Breast epithelium (tissue), 4 donors: ENCODE measurements around the gene SLC38A3. TPM values are rescaled to one million over a fixed set of nuclear protein-coding genes. Genes with fewer than 3 reads are reported as not detected.

Source experiments
- DNase-seq, 2 donors: peaks; one replicate each; pipeline ENCODE4 v3.0.0-alpha.2; 2019; ENCODE audit warnings: low spot score in 2 of 2
- H3K27ac ChIP-seq, 2 donors: fragments of 200-600 bp; sonication (generic) in 1 of 2; one replicate each; pipeline ENCODE4 v1.5.1; 2016 to 2019; ENCODE audit warnings: mild to moderate bottlenecking in 1 of 2
- H3K27me3 ChIP-seq, 2 donors: fragments of 200-600 bp; sonication (generic) in 1 of 2; one replicate each; pipeline versions ENCODE4 v1.5.1 to v1.6.0; 2017 to 2019; ENCODE audit warnings: control low read depth in 1 of 2, mild to moderate bottlenecking in 1 of 2
- H3K36me3 ChIP-seq: fragments of 200-600 bp; one replicate; pipeline ENCODE4 v1.5.1; 2019
- H3K4me1 ChIP-seq, 2 donors: fragments of 200-600 bp; sonication (generic); one replicate each; pipeline ENCODE4 v1.5.1; 2016 to 2019; ENCODE audit warnings: control low read depth in 1 of 2
- H3K4me3 ChIP-seq, 3 donors: fragments of 200-600 bp; sonication (generic); 1 replicate in 2 of 3; 2 replicates in 1 of 3; pipeline ENCODE4 v1.5.1; 2016 to 2019; ENCODE audit warnings: mild to moderate bottlenecking in 3 of 3, moderate library complexity in 2 of 3
- H3K9me3 ChIP-seq, 2 donors: fragments of 200-600 bp; sonication (generic) in 1 of 2; one replicate each; pipeline ENCODE4 v1.5.1; 2016 to 2019; ENCODE audit warnings: control low read depth in 1 of 2
- POLR2A ChIP-seq: fragments of 450-650 bp; IDR thresholded peaks from one replicate; pipeline ENCODE4 v1.6.1; 2016; ENCODE audit warnings: antibody characterized with exemption, mild to moderate bottlenecking, moderate library complexity
- POLR2AphosphoS5 ChIP-seq, 3 donors: sonication (generic); formaldehyde crosslinking; IDR thresholded peaks; one replicate each; pipeline ENCODE4 v1.6.1; 2017; ENCODE audit warnings: antibody characterized with exemption in 3 of 3
- intact Hi-C: fragments of 100-400 bp; cut with DNase I; formaldehyde crosslinking; loops from one replicate; pipeline ENCODE4 v1.15.1; 2023; ENCODE audit warnings: low total_unique reads
- total RNA-seq, 3 donors: library from RNA; depleted of rRNA; stranded (reverse); fragments of >200 nt; gene quantifications; one replicate each; pipeline ENCODE4 v1.1.0, GENCODE V29; 2016
- TF ChIP-seq, protein P1 (sequence below), 3 donors: fragments of 450-650 bp; IDR thresholded peaks; one replicate each; pipeline ENCODE4 v1.5.1; 2016 to 2017; ENCODE audit warnings: antibody characterized with exemption in 3 of 3, mild to moderate bottlenecking in 3 of 3, moderate library complexity in 3 of 3

Gene SLC38A3
- total RNA-seq, 3 donors from 2014 or later: 0.98 to 2.5 TPM; not detected in 1

DNA sequence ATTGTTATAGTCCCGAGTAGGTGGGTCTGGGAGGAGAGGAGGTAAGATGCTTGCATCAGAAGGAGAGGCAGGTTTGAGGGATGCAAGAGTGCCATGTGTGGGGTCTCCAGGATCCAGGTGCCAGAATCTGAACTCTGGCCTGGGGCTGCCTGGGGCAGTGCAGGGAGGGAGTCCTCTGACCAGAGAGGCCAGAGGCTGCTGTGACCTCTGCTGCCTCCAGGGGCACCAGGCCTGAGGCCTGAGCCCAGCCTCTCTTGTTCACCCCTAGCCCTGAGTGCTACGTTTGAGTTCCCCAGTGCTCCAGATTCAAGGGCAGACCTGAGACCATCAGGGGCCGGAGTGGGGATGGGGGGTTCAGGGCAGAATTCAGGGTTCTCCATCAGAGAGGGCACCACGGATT is 7.4 kb downstream of the SLC38A3 start:
- Histone ChIP-seq H3K36me3 (no peaks in the 10 kb centered on the region), H3K27me3 (no peaks in the 10 kb centered on the region), H3K27ac (no peak overlapping the region), H3K4me1 (peaks cover 0 to 9% of the 10 kb centered on the region in 2 donors), H3K4me3 (no peak overlapping the region), H3K9me3 (no peaks in the 10 kb centered on the region)
- intact Hi-C loops: no loop called here
- DNase-seq: no peak
- no peak for TF ChIP-seq POLR2A
- TF ChIP-seq, protein P1, sequence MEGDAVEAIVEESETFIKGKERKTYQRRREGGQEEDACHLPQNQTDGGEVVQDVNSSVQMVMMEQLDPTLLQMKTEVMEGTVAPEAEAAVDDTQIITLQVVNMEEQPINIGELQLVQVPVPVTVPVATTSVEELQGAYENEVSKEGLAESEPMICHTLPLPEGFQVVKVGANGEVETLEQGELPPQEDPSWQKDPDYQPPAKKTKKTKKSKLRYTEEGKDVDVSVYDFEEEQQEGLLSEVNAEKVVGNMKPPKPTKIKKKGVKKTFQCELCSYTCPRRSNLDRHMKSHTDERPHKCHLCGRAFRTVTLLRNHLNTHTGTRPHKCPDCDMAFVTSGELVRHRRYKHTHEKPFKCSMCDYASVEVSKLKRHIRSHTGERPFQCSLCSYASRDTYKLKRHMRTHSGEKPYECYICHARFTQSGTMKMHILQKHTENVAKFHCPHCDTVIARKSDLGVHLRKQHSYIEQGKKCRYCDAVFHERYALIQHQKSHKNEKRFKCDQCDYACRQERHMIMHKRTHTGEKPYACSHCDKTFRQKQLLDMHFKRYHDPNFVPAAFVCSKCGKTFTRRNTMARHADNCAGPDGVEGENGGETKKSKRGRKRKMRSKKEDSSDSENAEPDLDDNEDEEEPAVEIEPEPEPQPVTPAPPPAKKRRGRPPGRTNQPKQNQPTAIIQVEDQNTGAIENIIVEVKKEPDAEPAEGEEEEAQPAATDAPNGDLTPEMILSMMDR (IDR thresholded peaks at IDR 0.05): no peak
- no peak for TF ChIP-seq POLR2AphosphoS5 (IDR thresholded peaks at IDR 0.05)

DNA sequence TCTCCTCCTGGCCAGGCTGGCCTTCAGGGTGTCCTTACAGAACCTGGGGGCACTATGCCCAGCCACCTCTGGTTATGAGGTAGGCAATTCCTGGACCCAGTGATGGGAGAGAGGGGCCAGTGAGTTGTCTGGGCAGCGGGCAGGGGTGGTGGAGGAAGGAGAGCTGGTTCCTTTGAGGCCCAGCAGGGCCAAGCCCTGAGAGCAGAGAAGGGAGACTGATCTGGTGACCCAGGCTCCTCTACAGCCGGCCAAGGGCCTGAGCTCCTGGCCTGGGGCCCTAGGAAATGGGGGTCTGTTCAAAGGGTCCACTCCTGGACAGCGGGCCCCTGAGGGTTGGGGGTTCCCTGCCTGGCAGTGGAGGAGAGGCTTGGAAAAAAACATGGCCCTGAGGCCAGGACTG is 7.9 kb downstream of the SLC38A3 start:
- no peak overlapping the region for H3K4me3 ChIP-seq
- intact Hi-C loops: no loop called here
- H3K4me1 ChIP-seq: peaks cover 0 to 9% of the 10 kb centered on the region in 2 donors
- no peak for DNase-seq
- H3K27ac ChIP-seq: no peak overlapping the region
- H3K27me3 ChIP-seq: no peaks in the 10 kb centered on the region
- no peaks in the 10 kb centered on the region for H3K9me3 ChIP-seq
- H3K36me3 ChIP-seq: no peaks in the 10 kb centered on the region
- TF ChIP-seq POLR2AphosphoS5 (IDR thresholded peaks at IDR 0.05): no peak
- TF ChIP-seq, protein P1 (IDR thresholded peaks at IDR 0.05): no peak
- TF ChIP-seq POLR2A: no peak

DNA sequence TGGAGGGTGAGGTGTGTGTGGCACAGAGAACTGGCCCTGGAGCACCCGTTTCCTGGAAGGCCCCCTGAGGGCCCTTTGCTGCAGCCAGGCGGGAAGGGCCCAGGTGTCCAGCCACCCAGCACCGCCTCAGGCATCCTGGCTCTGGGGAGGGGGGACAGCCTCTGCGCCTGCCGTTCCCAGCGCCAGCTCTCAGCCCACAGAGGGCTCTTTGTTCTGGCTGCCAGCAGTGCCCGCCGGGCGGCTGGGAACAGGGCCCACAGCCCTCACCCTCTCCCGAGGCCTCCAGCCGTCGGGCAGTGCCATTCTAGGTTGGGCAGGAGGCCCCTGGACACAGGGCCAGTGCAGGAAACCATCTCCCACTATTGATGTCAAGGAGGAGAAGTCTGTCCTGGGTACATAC is 8.3 kb downstream of the SLC38A3 start:
- DNase-seq: no peak
- no peak overlapping the region for H3K27ac ChIP-seq
- H3K36me3 ChIP-seq: no peaks in the 10 kb centered on the region
- no peak overlapping the region for H3K4me3 ChIP-seq
- TF ChIP-seq, protein P1 (IDR thresholded peaks at IDR 0.05): no peak
- no peak for TF ChIP-seq POLR2A
- TF ChIP-seq POLR2AphosphoS5 (IDR thresholded peaks at IDR 0.05): no peak
- no peaks in the 10 kb centered on the region for H3K27me3 ChIP-seq
- intact Hi-C loops: no loop called here
- peaks cover 0 to 9% of the 10 kb centered on the region in 2 donors for H3K4me1 ChIP-seq
- H3K9me3 ChIP-seq: no peaks in the 10 kb centered on the region

DNA sequence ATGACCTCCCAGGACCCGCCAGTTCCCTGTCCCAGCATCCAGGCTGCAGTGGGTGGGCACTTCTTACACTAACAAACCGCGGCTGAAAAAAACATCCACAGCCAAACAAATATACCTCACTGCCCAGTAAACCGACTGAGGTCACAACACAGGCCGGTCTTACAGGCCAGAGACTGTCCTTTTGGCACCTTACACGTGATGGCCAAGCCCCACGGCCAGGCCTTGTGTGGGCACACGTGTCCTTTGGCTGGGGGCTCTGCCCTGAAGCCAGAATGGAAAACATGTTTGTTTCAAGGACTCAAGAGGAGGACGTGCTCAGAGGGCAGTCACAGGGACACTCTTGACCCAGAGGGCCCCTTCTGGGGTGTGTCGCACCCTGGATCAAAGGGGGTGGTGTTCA is 9.8 kb downstream of the SLC38A3 start:
- intact Hi-C loops: no loop called here
- Histone ChIP-seq H3K4me3 (no peak overlapping the region), H3K36me3 (no peaks in the 10 kb centered on the region), H3K27ac (no peak overlapping the region), H3K9me3 (no peaks in the 10 kb centered on the region), H3K4me1 (peaks cover 0 to 9% of the 10 kb centered on the region in 2 donors), H3K27me3 (no peaks in the 10 kb centered on the region)
- TF ChIP-seq, protein P1 (IDR thresholded peaks at IDR 0.05): no peak
- no peak for TF ChIP-seq POLR2AphosphoS5 (IDR thresholded peaks at IDR 0.05)
- TF ChIP-seq POLR2A: no peak
- DNase-seq: no peak

DNA sequence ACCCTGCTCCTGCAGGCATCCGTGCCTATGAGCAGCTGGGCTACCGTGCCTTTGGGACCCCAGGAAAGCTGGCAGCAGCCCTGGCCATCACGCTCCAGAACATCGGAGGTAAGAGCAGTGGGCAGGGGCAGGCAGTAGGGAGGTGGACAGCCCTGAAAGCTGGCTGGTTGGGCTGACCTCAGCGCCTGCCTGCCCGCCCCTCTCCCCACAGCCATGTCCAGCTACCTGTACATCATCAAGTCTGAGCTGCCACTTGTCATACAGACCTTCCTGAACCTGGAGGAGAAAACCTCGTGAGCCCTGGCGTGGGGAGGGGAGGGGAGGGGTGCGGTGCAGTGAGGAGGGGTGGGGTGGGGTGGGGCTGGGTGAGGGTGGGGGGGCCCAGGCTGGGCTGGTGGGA is 10.5 kb downstream of the SLC38A3 start:
- Histone ChIP-seq H3K4me3 (no peak overlapping the region), H3K4me1 (peaks cover 0 to 9% of the 10 kb centered on the region in 2 donors), H3K36me3 (no peaks in the 10 kb centered on the region), H3K9me3 (no peaks in the 10 kb centered on the region), H3K27me3 (no peaks in the 10 kb centered on the region), H3K27ac (no peak overlapping the region)
- no peak for TF ChIP-seq POLR2AphosphoS5 (IDR thresholded peaks at IDR 0.05)
- TF ChIP-seq, protein P1 (IDR thresholded peaks at IDR 0.05): no peak
- no peak for TF ChIP-seq POLR2A
- intact Hi-C loops: no loop called here
- no peak for DNase-seq
